Osteocyte (in vitro differentiated cells): ENCODE measurements around the gene ARAP1. TPM values are rescaled to one million over a fixed set of nuclear protein-coding genes. Genes with fewer than 3 reads are reported as not detected.
A peak's percentile ranks its signal among the peaks of the same experiment; 100 is the strongest.

Experiments used
- DNase-seq: peaks from one replicate; pipeline ENCODE4 v3.0.0; 2021; ENCODE audit warnings: mixed read lengths; ENCODE audit not compliant: unreplicated experiment; ENCODE audit errors: extremely low spot score
- H3K27ac Mint-ChIP-seq: one replicate; pipeline ENCODE4 v1.8.0; 2021; ENCODE audit warnings: mild to moderate bottlenecking, mixed read lengths; ENCODE audit not compliant: unreplicated experiment
- H3K27me3 Mint-ChIP-seq: one replicate; pipeline ENCODE4 v1.8.0; 2021; ENCODE audit warnings: mixed read lengths; ENCODE audit not compliant: unreplicated experiment
- H3K36me3 Mint-ChIP-seq: one replicate; pipeline ENCODE4 v1.8.0; 2021; ENCODE audit warnings: mixed read lengths; ENCODE audit not compliant: unreplicated experiment
- H3K4me1 Mint-ChIP-seq: one replicate; pipeline ENCODE4 v1.8.0; 2021; ENCODE audit warnings: mixed read lengths; ENCODE audit not compliant: unreplicated experiment
- H3K4me3 Mint-ChIP-seq: one replicate; pipeline ENCODE4 v1.8.0; 2021; ENCODE audit warnings: mild to moderate bottlenecking, moderate library complexity, mixed read lengths; ENCODE audit not compliant: unreplicated experiment
- H3K9me3 Mint-ChIP-seq: one replicate; pipeline ENCODE4 v1.8.0; 2021; ENCODE audit warnings: mixed read lengths; ENCODE audit not compliant: unreplicated experiment
- CTCF ChIP-seq: fragments of 200-600 bp; sonication (generic); IDR thresholded peaks from 2 replicates; pipeline ENCODE4 v1.5.0; 2021; ENCODE audit warnings: antibody characterized with exemption, mild to moderate bottlenecking, moderate library complexity
- total RNA-seq: library from RNA; stranded (reverse); gene quantifications from 2 replicates; pipeline ENCODE4 v1.2.1, GENCODE V29; 2021

The ARAP1 gene
- total RNA-seq, 1 donor from 2014 or later = 64.2 TPM

- H3K4me1 Mint-ChIP-seq = peaks cover 20% of the 10 kb centered on the region
- peak overlapping the region; percentile 50 for H3K27ac Mint-ChIP-seq
Observed at GRCh38 chr11:72782081-72782920, 30.1 kb upstream of the ARAP1 start.

GRCh38 chr11:72781313-72782080 lies 29.3 kb upstream of the ARAP1 start:
- TF ChIP-seq CTCF = no peak
- Mint-ChIP-seq H3K9me3 (no peaks in the 10 kb centered on the region), H3K27ac (no peak overlapping the region), H3K4me3 (peak overlapping the region; percentile 69), H3K4me1 (peaks cover 22% of the 10 kb centered on the region), H3K36me3 (no peaks in the 10 kb centered on the region), H3K27me3 (no peaks in the 10 kb centered on the region)
- DNase-seq = no peak

More at GRCh38 chr11:72782081-72782920, 30.1 kb upstream of the ARAP1 start:
- no peaks in the 10 kb centered on the region for H3K27me3 Mint-ChIP-seq
- H3K36me3 Mint-ChIP-seq = no peaks in the 10 kb centered on the region
- no peak for DNase-seq
- no peaks in the 10 kb centered on the region for H3K9me3 Mint-ChIP-seq
- TF ChIP-seq CTCF = no peak
- peak overlapping the region; percentile 69 for H3K4me3 Mint-ChIP-seq

GRCh38 chr11:72781063-72781312 lies 28.8 kb upstream of the ARAP1 start:
- no peak for TF ChIP-seq CTCF
- no peak for DNase-seq
- H3K36me3 Mint-ChIP-seq = no peaks in the 10 kb centered on the region
- peaks cover 22% of the 10 kb centered on the region for H3K4me1 Mint-ChIP-seq
- peak overlapping the region; percentile 69 for H3K4me3 Mint-ChIP-seq
- H3K27ac Mint-ChIP-seq = no peak overlapping the region
- H3K9me3 Mint-ChIP-seq = no peaks in the 10 kb centered on the region
- no peaks in the 10 kb centered on the region for H3K27me3 Mint-ChIP-seq

- no peak for TF ChIP-seq CTCF
- no peaks in the 10 kb centered on the region for H3K36me3 Mint-ChIP-seq
- H3K27me3 Mint-ChIP-seq = no peaks in the 10 kb centered on the region
- no peak for DNase-seq
- H3K4me3 Mint-ChIP-seq = peak overlapping the region; percentile 69
- no peaks in the 10 kb centered on the region for H3K9me3 Mint-ChIP-seq
- no peak overlapping the region for H3K27ac Mint-ChIP-seq
- H3K4me1 Mint-ChIP-seq = peaks cover 22% of the 10 kb centered on the region
Observed at GRCh38 chr11:72780296-72781062, 28.3 kb upstream of the ARAP1 start.
